T-helper 1 cell treated with Interleukin-12 subunit alpha and Interleukin-12 subunit beta and Interleukin-4 antibody, amounts not matched to agents 30 μg/mL and 1 μg/mL, for 36 hours (primary cell): ENCODE results near the gene PNPLA3.

Experiments used
- H3K27ac Mint-ChIP-seq: one replicate; pipeline ENCODE4 v1.8.0; 2021; ENCODE audit warnings: mild to moderate bottlenecking, mixed read lengths
- H3K27me3 Mint-ChIP-seq: one replicate; pipeline ENCODE4 v1.8.0; 2021; ENCODE audit warnings: low read depth, mixed read lengths
- H3K36me3 Mint-ChIP-seq: one replicate; pipeline ENCODE4 v1.8.0; 2021; ENCODE audit warnings: low read depth, mixed read lengths
- H3K4me1 Mint-ChIP-seq: one replicate; pipeline ENCODE4 v1.8.0; 2021; ENCODE audit warnings: low read depth, mixed read lengths
- H3K4me3 Mint-ChIP-seq: one replicate; pipeline ENCODE4 v1.8.0; 2021; ENCODE audit warnings: mild to moderate bottlenecking, moderate library complexity, mixed read lengths
- H3K9me3 Mint-ChIP-seq: one replicate; pipeline ENCODE4 v1.8.0; 2021; ENCODE audit warnings: mixed read lengths

Gene PNPLA3

DNA sequence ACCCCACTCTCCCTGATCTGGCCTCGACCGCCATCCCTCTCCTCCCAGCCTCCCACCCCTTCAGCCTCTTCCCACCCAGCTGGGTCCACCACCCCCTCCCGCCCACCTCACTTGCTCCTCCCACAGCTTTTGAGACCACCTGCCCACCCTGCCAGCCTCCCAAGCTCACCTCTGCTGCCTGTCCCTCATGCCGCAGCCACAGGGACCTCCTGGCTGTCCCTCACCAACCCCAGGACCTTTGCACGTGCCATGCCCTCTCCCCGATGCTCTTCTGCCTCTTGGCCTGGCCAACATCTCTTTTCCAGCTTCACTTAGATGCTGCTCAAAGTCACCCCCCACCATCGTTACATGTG lies 38.3 kb upstream of the PNPLA3 start:
- H3K4me3 Mint-ChIP-seq: no peak overlapping the region
- peaks cover 14% of the 10 kb centered on the region for H3K27me3 Mint-ChIP-seq
- no peaks in the 10 kb centered on the region for H3K9me3 Mint-ChIP-seq
- H3K4me1 Mint-ChIP-seq: no peaks in the 10 kb centered on the region
- H3K36me3 Mint-ChIP-seq: no peaks in the 10 kb centered on the region
- H3K27ac Mint-ChIP-seq: no peak overlapping the region

DNA sequence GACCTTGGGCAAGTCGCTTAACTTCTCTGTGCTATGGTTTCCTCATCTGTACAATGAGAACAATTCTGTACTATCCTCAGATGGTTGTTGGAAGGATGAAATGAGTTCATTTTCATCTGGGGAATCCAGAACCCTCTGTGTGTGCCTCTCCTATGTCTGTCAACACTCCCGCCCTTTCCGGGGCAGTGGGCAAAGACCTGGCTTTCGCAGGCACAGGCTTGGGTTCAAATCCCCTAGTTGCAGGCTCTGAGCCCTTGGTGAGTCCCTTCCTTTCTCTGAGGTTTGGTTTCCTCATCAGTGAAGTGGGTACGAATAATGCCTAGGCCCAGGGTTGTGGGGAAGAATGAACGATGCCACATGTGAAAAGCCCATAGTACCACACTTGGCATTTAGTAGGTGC lies 37.8 kb upstream of the PNPLA3 start:
- Mint-ChIP-seq H3K4me3 (no peak overlapping the region), H3K27me3 (peaks cover 19% of the 10 kb centered on the region), H3K36me3 (no peaks in the 10 kb centered on the region), H3K4me1 (no peaks in the 10 kb centered on the region), H3K27ac (no peak overlapping the region), H3K9me3 (no peaks in the 10 kb centered on the region)

DNA sequence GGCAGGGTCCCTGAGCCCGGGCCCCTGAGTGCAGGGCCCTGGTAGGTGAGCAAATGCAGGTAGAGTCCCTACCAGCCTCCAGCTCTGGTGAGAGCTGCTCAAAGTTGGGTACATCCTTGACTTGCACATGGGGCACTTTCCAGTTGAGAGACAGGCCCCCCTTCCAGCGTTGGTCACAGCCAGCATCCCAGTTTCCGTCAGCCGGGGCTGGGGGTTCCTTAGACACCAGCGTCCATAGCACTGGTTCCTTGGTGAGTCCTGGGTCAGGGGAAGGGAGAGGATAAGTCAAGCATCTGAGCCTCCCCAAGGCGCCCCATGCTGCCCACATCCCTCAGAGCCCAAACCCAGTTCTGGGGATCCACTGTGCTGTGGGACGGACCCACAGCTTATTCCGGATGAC lies 37.4 kb upstream of the PNPLA3 start:
- no peaks in the 10 kb centered on the region for H3K4me1 Mint-ChIP-seq
- no peaks in the 10 kb centered on the region for H3K36me3 Mint-ChIP-seq
- H3K9me3 Mint-ChIP-seq: no peaks in the 10 kb centered on the region
- H3K4me3 Mint-ChIP-seq: no peak overlapping the region
- peaks cover 22% of the 10 kb centered on the region for H3K27me3 Mint-ChIP-seq
- no peak overlapping the region for H3K27ac Mint-ChIP-seq

DNA sequence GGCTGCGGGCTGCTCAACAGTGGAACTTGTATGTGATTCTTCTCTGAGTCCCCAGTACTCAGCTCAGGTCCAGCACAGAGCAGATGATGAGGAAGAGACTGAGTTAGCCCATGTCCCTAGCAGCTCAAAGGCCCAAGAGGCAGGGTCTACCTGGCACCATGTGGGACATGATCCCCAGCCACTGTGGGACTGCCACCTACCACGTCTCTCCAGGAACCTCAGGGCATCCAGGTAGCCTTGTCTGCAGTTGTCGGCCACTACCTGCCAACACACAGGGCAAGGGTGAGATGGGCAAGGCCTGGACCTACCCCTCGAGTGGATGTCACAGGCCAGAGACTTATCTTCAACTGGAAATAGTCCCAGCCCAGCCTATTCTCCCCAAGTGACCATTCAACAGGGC lies 36.2 kb upstream of the PNPLA3 start:
- no peak overlapping the region for H3K27ac Mint-ChIP-seq
- no peak overlapping the region for H3K4me3 Mint-ChIP-seq
- H3K9me3 Mint-ChIP-seq: no peaks in the 10 kb centered on the region
- no peaks in the 10 kb centered on the region for H3K4me1 Mint-ChIP-seq
- peaks cover 29% of the 10 kb centered on the region for H3K27me3 Mint-ChIP-seq
- H3K36me3 Mint-ChIP-seq: no peaks in the 10 kb centered on the region

DNA sequence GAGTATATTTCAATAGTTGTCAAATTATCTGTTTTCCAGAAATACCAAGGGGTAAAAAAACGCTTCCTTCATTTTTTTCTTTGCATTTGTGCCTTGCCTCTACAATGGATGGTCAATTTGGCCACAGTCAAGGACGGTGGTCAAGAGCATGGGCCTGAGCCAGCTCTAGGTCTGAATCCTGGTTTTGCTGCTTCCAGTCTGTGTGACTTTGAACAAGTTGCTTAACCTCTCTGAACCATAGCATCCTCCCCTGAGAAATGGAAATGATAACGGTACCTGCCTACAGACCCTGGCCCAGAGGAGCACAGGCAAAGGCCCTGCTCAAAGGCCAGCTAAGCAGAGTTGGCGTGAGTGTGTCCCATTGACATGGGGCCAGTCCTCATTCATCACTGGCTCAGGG lies 34.9 kb upstream of the PNPLA3 start:
- Mint-ChIP-seq H3K27ac (no peak overlapping the region), H3K9me3 (no peaks in the 10 kb centered on the region), H3K36me3 (no peaks in the 10 kb centered on the region), H3K27me3 (peaks cover 35% of the 10 kb centered on the region), H3K4me1 (no peaks in the 10 kb centered on the region), H3K4me3 (no peak overlapping the region)

DNA sequence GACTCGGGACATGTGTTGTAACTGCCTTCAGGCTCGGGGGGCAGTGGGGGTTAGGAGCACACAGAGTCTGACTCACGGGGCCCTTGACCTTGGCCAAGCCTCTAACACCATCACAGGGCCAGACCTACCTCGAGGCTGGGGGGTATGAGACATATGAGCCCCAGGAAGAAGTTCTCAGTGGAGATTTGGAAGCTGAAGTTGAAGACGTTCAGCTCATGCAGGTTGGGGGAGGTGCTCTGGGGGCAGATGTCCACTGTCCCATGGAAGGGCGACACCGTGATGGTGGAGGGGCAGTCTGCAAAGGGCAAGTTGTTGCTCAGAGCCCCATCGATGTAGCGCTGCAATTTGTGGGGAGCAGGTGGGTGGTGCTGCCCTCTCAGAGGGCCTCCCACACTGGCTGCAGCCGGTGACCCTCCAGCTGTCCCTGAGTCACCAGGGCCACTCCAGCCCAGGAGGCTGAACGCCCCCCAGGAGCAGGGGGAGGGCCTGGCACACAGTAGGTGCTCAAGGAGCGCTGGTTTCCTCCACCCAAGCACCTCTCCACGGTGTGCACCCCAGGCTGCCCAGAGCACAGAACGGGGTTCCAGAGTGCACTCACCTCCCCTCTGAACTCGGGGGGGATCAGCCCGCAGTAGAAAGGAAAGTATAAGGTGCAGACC lies 34.3 kb upstream of the PNPLA3 start:
- Mint-ChIP-seq H3K4me3 (no peak overlapping the region), H3K4me1 (no peaks in the 10 kb centered on the region), H3K27ac (no peak overlapping the region), H3K9me3 (no peaks in the 10 kb centered on the region), H3K27me3 (peaks cover 38% of the 10 kb centered on the region), H3K36me3 (no peaks in the 10 kb centered on the region)

DNA sequence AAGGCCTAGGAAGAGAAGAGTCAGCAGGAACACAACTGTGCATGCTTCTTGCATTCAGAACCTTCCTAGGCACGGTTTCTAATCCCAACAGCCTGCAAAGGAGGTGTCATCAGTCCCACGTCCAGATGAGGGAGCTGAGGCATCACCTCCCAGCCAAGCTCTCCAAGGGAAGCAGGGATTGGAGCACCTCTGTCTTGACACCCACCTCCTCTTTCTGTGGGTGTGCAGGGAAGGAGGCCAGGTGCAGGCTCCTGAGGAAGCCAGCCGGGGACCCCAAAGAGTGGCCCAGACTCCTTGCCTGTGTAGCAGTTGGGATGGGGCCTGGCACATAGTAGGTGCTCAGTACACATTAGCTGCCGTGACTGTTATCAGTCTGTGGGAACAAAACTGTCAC lies 33.7 kb upstream of the PNPLA3 start:
- Mint-ChIP-seq H3K4me3 (no peak overlapping the region), H3K9me3 (no peaks in the 10 kb centered on the region), H3K27me3 (peaks cover 38% of the 10 kb centered on the region), H3K36me3 (no peaks in the 10 kb centered on the region), H3K4me1 (no peaks in the 10 kb centered on the region), H3K27ac (no peak overlapping the region)

- Mint-ChIP-seq H3K4me3 (no peak overlapping the region), H3K27ac (no peak overlapping the region), H3K9me3 (no peaks in the 10 kb centered on the region), H3K4me1 (no peaks in the 10 kb centered on the region), H3K27me3 (peaks cover 38% of the 10 kb centered on the region), H3K36me3 (no peaks in the 10 kb centered on the region)
Measured at GRCh38 chr22:43890901-43891331, 32.7 kb upstream of the PNPLA3 start.

- no peaks in the 10 kb centered on the region for H3K9me3 Mint-ChIP-seq
- H3K4me3 Mint-ChIP-seq: no peak within 1 kb of the TSS
- no peak within 1 kb of the TSS for H3K27ac Mint-ChIP-seq
- no peaks in the 10 kb centered on the region for H3K4me1 Mint-ChIP-seq
- peaks cover 38% of the 10 kb centered on the region for H3K27me3 Mint-ChIP-seq
- H3K36me3 Mint-ChIP-seq: no peaks in the 10 kb centered on the region
Measured at GRCh38 chr22:43891360-43892182, 32.0 kb upstream of the PNPLA3 start, which contains the start of gene PNPLA5. TSS of gene PNPLA5 (minus strand) at chr22:43892013. CDS start at chr22:43891880, 133 bp downstream.

DNA sequence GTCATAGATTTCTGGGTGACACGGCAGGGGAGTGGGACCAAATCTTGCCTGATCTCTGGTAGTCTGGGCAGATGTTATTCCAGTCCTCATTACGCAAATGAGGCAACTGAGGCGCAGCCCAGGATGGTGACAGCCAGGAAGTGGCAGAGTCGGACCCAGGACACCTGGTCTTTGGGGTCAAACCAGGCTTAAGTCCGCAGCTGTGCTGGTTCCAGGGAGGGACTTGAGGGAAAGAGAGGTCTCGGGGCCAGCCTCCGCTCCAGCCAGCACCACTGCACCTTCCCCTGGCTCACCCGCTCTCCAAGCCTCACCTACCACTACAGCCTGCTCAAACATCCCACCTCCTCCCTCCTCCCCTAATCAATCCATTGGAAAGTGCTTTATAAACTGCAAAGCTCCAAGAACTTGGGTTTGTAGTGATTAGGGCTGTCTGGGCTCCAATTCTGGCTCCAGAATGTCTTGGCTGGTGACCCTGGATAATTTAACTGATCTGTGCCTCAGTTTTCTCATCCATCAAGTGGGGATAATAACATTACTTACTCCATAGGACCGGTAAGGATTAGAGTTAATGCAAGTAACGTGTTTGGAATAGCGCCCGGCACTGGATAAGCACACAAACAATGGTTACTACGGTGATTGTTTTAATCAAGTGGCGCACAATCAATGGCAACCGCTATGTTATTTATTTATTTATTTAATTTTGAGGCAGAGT lies 31.3 kb upstream of the PNPLA3 start:
- H3K36me3 Mint-ChIP-seq: no peaks in the 10 kb centered on the region
- no peak overlapping the region for H3K4me3 Mint-ChIP-seq
- H3K4me1 Mint-ChIP-seq: no peaks in the 10 kb centered on the region
- peaks cover 38% of the 10 kb centered on the region for H3K27me3 Mint-ChIP-seq
- no peak overlapping the region for H3K27ac Mint-ChIP-seq
- H3K9me3 Mint-ChIP-seq: no peaks in the 10 kb centered on the region

GRCh38 chr22:43893266-43893665 lies 30.3 kb upstream of the PNPLA3 start:
- H3K4me1 Mint-ChIP-seq: no peaks in the 10 kb centered on the region
- peaks cover 35% of the 10 kb centered on the region for H3K27me3 Mint-ChIP-seq
- no peak overlapping the region for H3K4me3 Mint-ChIP-seq
- H3K27ac Mint-ChIP-seq: no peak overlapping the region
- H3K9me3 Mint-ChIP-seq: no peaks in the 10 kb centered on the region
- no peaks in the 10 kb centered on the region for H3K36me3 Mint-ChIP-seq

DNA sequence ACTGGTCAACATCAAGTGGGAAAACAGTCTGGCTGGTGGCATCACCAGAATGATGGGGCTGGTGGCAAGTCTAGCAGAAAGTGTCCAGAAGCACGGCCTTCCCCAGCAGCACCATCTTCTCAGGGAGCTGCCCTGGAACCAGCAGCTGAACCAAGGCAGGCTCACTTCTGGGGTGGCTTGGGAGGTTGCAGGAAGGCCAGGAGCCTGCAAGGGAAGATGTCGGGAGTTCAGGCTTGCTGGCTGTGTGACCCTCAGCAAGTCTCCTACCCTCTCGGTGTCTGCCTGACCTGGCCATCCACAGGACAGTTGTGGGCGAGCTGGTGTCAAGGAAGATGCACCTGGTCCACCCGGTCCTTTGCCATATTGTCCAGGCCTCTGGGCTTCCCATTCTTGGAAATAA lies 29.5 kb upstream of the PNPLA3 start:
- Mint-ChIP-seq H3K4me3 (no peak overlapping the region), H3K36me3 (no peaks in the 10 kb centered on the region), H3K27me3 (peaks cover 30% of the 10 kb centered on the region), H3K4me1 (no peaks in the 10 kb centered on the region), H3K27ac (no peak overlapping the region), H3K9me3 (no peaks in the 10 kb centered on the region)

GRCh38 chr22:43895986-43896645 lies 27.5 kb upstream of the PNPLA3 start:
- Mint-ChIP-seq H3K36me3 (no peaks in the 10 kb centered on the region), H3K4me3 (no peak overlapping the region), H3K27me3 (peaks cover 18% of the 10 kb centered on the region), H3K27ac (no peak overlapping the region), H3K4me1 (no peaks in the 10 kb centered on the region), H3K9me3 (no peaks in the 10 kb centered on the region)

- no peaks in the 10 kb centered on the region for H3K9me3 Mint-ChIP-seq
- no peaks in the 10 kb centered on the region for H3K36me3 Mint-ChIP-seq
- no peak overlapping the region for H3K27ac Mint-ChIP-seq
- H3K4me1 Mint-ChIP-seq: no peaks in the 10 kb centered on the region
- no peak overlapping the region for H3K4me3 Mint-ChIP-seq
- peaks cover 7% of the 10 kb centered on the region for H3K27me3 Mint-ChIP-seq
Measured at GRCh38 chr22:43897751-43898261, 25.8 kb upstream of the PNPLA3 start.
